ENCODE results near the gene SLC6A2. TPM values are rescaled to one million over a fixed set of nuclear protein-coding genes. Genes with fewer than 3 reads are reported as not detected.

SLC6A2 gene
- total RNA-seq, 6 experiments from 2014 or later: 0.37 to 2.9 (median 0.37) TPM; not detected in 3

DNA sequence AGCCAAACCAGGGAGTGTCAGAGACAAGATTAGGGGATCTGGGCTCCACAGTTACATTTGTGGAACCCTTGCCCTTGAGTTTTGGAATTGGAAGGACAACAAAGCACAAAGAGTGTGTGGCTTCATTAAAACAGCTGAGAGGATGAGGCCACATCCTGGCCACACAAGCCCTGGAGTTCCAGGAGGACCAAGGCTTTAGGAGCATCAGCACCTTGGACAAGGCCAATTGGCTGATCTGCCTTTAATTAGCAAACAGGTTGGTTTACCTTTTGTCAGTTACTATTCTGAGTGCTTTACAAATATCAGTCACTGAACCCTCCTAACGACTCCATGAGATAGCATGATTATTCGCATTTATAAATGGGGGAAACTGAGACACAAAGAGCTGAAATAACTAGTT lies 54.7 kb downstream of the SLC6A2 start:
- intact Hi-C loops (cut with DNase I): loop anchor here (5.0 kb wide), 1 partner anchor 132 kb away; no protein-coding TSS in a partner anchor
- 15% methylated on average over 2 of the region's 2 CpGs for WGBS (ENCODE audit: insufficient coverage, low coverage, low lambda C conversion rate, missing lambda C conversion rate)
- DNase-seq (no peak), ATAC-seq (no peak)
- H3K27me3 ChIP-seq: no peaks in the 10 kb centered on the region
- H3K4me1 ChIP-seq: no peaks in the 10 kb centered on the region
- no peaks in the 10 kb centered on the region for H3K36me3 ChIP-seq
- TF ChIP-seq, protein P1, sequence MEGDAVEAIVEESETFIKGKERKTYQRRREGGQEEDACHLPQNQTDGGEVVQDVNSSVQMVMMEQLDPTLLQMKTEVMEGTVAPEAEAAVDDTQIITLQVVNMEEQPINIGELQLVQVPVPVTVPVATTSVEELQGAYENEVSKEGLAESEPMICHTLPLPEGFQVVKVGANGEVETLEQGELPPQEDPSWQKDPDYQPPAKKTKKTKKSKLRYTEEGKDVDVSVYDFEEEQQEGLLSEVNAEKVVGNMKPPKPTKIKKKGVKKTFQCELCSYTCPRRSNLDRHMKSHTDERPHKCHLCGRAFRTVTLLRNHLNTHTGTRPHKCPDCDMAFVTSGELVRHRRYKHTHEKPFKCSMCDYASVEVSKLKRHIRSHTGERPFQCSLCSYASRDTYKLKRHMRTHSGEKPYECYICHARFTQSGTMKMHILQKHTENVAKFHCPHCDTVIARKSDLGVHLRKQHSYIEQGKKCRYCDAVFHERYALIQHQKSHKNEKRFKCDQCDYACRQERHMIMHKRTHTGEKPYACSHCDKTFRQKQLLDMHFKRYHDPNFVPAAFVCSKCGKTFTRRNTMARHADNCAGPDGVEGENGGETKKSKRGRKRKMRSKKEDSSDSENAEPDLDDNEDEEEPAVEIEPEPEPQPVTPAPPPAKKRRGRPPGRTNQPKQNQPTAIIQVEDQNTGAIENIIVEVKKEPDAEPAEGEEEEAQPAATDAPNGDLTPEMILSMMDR (IDR thresholded peaks at IDR 0.05): no peak
- no peak for TF ChIP-seq POLR2A (IDR thresholded peaks at IDR 0.05)
- no peak overlapping the region for H3K27ac ChIP-seq
- no peaks in the 10 kb centered on the region for H3K9me3 ChIP-seq
- no peak overlapping the region for H3K4me3 ChIP-seq

DNA sequence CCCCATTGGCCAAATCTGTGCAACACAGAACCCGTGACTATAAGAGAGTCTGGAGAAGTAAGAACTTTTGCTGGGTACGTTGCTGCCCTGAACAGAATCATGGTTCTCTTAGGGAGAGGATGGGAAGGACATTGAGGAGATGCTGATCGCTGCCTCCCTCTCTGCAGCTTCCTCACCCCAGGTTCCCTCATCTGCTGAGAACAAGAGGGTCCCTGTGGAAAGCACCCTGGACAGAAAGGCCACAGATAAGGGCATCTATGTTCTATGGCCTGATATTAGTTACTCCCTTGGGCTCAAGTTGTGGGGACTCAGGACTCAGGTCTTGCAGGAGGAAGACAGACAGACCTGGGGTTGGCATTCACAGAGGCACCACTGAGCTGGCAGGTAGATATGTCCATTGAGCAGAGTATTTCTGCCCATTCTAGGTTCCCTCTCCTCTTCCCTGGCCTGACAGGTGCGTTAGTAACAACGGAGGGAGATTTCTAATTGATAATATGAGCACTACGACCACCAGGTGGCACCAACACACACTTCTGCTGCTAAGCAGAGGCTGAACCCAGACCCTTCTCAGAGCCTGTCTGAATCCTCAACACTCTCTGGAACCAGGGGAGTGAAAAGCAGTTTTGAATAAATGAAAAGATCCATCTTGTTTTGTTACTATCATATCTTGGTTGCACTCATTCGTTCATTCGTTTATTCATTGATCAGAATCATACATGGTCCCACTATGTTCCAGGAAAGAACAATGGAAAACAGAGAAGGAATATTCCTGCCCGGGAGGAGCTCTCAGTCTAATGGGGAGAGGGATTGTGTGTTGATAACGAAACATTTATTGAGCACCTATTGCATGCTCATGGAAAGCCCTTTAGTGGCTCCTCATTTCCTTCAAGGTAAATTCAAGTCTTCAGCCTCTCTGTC lies 56.4 kb downstream of the SLC6A2 start:
- TF ChIP-seq, protein P1 (IDR thresholded peaks at IDR 0.05): peak; percentile 70 to 78 (median 76)
- TF ChIP-seq POLR2A (IDR thresholded peaks at IDR 0.05): no peak
- peak; percentile 92 to 98 (median 97) for ATAC-seq
- Histone ChIP-seq H3K9me3 (no peaks in the 10 kb centered on the region), H3K27me3 (no peaks in the 10 kb centered on the region), H3K4me3 (no peak overlapping the region), H3K4me1 (no peaks in the 10 kb centered on the region), H3K36me3 (no peaks in the 10 kb centered on the region), H3K27ac (no peak overlapping the region)
- WGBS (ENCODE audit: insufficient coverage, low coverage, low lambda C conversion rate, missing lambda C conversion rate): 33% methylated on average over 7 of the region's 10 CpGs
- intact Hi-C loops (cut with DNase I): loop anchor here (5.0 kb wide), 1 partner anchor 130 kb away; no protein-coding TSS in a partner anchor
- peak in 2 of 3 donors; percentile 67 to 78 for DNase-seq

DNA sequence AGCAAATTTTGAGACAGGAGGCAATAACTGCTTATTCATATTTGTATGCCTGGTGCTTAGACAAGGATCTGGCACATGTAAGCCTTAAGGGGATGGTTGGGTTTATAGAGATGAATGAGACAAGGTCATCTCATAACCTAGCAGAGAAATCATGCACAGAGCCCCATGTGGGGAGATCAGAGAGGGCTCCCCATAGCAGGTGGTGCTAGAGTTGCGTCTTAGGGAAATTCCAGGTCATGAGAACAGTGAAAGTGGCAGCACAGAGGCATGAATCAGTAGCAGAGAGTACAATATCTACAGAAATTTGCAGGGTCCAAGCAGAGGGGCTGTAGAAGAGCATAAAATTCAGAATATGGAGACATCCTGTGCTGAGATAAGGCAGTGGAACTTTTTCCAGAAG lies 57.3 kb downstream of the SLC6A2 start:
- ATAC-seq (no peak), DNase-seq (no peak)
- TF ChIP-seq POLR2A (IDR thresholded peaks at IDR 0.05): no peak
- TF ChIP-seq, protein P1 (IDR thresholded peaks at IDR 0.05): no peak
- intact Hi-C loops (cut with DNase I): loop anchor here (5.0 kb wide), 1 partner anchor 129 kb away; no protein-coding TSS in a partner anchor
- no peaks in the 10 kb centered on the region for H3K9me3 ChIP-seq
- no peak overlapping the region for H3K4me3 ChIP-seq
- WGBS (ENCODE audit: insufficient coverage, low coverage, low lambda C conversion rate, missing lambda C conversion rate): 78% methylated on average over 1 of the region's 1 CpG
- no peaks in the 10 kb centered on the region for H3K27me3 ChIP-seq
- no peaks in the 10 kb centered on the region for H3K36me3 ChIP-seq
- no peak overlapping the region for H3K27ac ChIP-seq
- no peaks in the 10 kb centered on the region for H3K4me1 ChIP-seq

DNA sequence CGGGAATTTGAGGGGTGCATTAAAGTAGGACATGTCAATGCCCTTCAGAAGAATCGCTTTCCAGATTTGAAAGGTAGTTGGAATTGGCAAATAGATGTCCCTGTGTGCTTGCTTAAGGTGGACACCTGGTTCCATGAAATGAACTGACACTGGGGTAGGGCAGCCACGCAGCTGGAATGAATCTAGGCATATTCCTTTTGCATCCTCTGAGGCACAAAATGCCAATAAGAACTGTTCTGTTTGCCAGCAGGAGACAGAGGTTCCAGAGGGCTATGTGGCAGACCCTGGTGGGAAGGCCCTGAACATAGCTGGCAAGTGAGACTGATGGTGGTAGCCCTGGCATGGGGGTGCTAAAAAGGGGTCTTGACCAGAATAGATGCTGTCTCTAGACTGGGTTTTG lies 61.5 kb downstream of the SLC6A2 start:
- Histone ChIP-seq H3K9me3 (no peaks in the 10 kb centered on the region), H3K27me3 (no peaks in the 10 kb centered on the region), H3K27ac (no peak overlapping the region), H3K4me3 (no peak overlapping the region), H3K4me1 (no peaks in the 10 kb centered on the region), H3K36me3 (no peaks in the 10 kb centered on the region)
- 84% methylated on average over 3 of the region's 3 CpGs for WGBS (ENCODE audit: insufficient coverage, low coverage, low lambda C conversion rate, missing lambda C conversion rate)
- DNase-seq (peak in 1 of 3 donors; percentile 6), ATAC-seq (no peak)
- TF ChIP-seq, protein P1 (IDR thresholded peaks at IDR 0.05): no peak
- intact Hi-C loops (cut with DNase I): no loop called here

All from right lobe of liver (tissue), 6 donors.